ENCODE measurements around the gene WDFY3. TPM values are rescaled to one million over a fixed set of nuclear protein-coding genes. Genes with fewer than 3 reads are reported as not detected.

Gene WDFY3
- total RNA-seq, 1 experiment from 2014 or later = 42.7 TPM

DNA sequence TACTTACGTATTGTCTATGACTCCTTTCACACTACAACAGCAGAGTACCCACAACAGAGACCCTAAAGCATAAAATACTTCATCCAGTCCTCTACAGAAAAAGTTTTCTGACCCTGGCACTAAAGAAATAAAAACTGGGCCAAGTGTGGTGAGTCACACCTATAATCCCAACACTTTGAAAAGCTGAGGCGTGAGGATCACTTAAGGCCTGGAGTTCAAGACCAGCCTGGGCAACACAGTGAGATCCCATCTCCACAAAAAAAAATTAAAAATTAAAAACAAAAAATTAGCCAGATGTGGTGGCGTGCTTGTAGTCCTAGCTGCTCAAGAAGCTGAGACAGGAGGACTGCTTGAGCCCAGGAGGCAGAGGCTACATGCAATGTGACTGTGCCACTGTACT lies 66.9 kb downstream of the WDFY3 start:
- no peaks in the 10 kb centered on the region for H3K9me3 ChIP-seq
- DNase-seq = no peak
- no peaks in the 10 kb centered on the region for H3K9me3 Mint-ChIP-seq (ENCODE audit: unreplicated experiment)

GRCh38 chr4:84897516-84897915 lies 69.0 kb downstream of the WDFY3 start:
- no peaks in the 10 kb centered on the region for H3K27me3 Mint-ChIP-seq (ENCODE audit: insufficient read depth, unreplicated experiment)

More for the DNA sequence above, 66.9 kb downstream of the WDFY3 start:
- Mint-ChIP-seq H3K4me3 (ENCODE audit: unreplicated experiment) (no peak overlapping the region), H3K27me3 (ENCODE audit: insufficient read depth, unreplicated experiment) (no peaks in the 10 kb centered on the region), H3K36me3 (ENCODE audit: insufficient read depth, unreplicated experiment) (peaks cover 6% of the 10 kb centered on the region), H3K27ac (ENCODE audit: unreplicated experiment) (no peak overlapping the region), H3K4me1 (ENCODE audit: low read depth, unreplicated experiment) (peaks cover 10% of the 10 kb centered on the region)
- TF ChIP-seq, protein P1, sequence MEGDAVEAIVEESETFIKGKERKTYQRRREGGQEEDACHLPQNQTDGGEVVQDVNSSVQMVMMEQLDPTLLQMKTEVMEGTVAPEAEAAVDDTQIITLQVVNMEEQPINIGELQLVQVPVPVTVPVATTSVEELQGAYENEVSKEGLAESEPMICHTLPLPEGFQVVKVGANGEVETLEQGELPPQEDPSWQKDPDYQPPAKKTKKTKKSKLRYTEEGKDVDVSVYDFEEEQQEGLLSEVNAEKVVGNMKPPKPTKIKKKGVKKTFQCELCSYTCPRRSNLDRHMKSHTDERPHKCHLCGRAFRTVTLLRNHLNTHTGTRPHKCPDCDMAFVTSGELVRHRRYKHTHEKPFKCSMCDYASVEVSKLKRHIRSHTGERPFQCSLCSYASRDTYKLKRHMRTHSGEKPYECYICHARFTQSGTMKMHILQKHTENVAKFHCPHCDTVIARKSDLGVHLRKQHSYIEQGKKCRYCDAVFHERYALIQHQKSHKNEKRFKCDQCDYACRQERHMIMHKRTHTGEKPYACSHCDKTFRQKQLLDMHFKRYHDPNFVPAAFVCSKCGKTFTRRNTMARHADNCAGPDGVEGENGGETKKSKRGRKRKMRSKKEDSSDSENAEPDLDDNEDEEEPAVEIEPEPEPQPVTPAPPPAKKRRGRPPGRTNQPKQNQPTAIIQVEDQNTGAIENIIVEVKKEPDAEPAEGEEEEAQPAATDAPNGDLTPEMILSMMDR (IDR thresholded peaks at IDR 0.05; ENCODE audit: insufficient read depth in 1 of 2, low read depth in 1 of 2, low read length in 1 of 2, severe bottlenecking in 1 of 2, unreplicated experiment in 1 of 2) = no peak
- ChIA-PET CTCF (no interaction called here), POLR2A (no interaction called here)
- Histone ChIP-seq H3K4me3 (ENCODE audit: low read depth, low read length) (no peak overlapping the region), H3K36me3 (ENCODE audit: control insufficient read depth, insufficient read depth, low read length) (no peaks in the 10 kb centered on the region), H3K27me3 (replicated peaks; ENCODE audit: control insufficient read depth, insufficient read depth, low read length) (no peaks in the 10 kb centered on the region), H3K4me1 (no peaks in the 10 kb centered on the region)
- BruUV-seq (replicated peaks) = no TSS peak
- intact Hi-C loops (cut with micrococcal nuclease; ENCODE audit: unreplicated experiment) = loop anchor here (5.0 kb wide), 1 partner anchor 68 kb away; the partner anchor contains the start of gene WDFY3

GRCh38 chr4:84895283-84895682 lies 71.2 kb downstream of the WDFY3 start:
- no peaks in the 10 kb centered on the region for H3K27me3 ChIP-seq (replicated peaks; ENCODE audit: control insufficient read depth, insufficient read depth, low read length)
- Mint-ChIP-seq H3K4me3 (ENCODE audit: unreplicated experiment) (no peak overlapping the region), H3K4me1 (ENCODE audit: low read depth, unreplicated experiment) (peaks cover 10% of the 10 kb centered on the region), H3K27ac (ENCODE audit: unreplicated experiment) (no peak overlapping the region), H3K27me3 (ENCODE audit: insufficient read depth, unreplicated experiment) (no peaks in the 10 kb centered on the region), H3K36me3 (ENCODE audit: insufficient read depth, unreplicated experiment) (peaks cover 10% of the 10 kb centered on the region), H3K9me3 (ENCODE audit: unreplicated experiment) (no peaks in the 10 kb centered on the region)
- DNase-seq = no peak
- no peak overlapping the region for H3K4me3 ChIP-seq (ENCODE audit: low read depth, low read length)
- CTCF ChIA-PET = no interaction called here
- TF ChIP-seq, protein P1 (IDR thresholded peaks at IDR 0.05; ENCODE audit: insufficient read depth in 1 of 2, low read depth in 1 of 2, low read length in 1 of 2, severe bottlenecking in 1 of 2, unreplicated experiment in 1 of 2) = no peak
- no peaks in the 10 kb centered on the region for H3K4me1 ChIP-seq
- H3K9me3 ChIP-seq = no peaks in the 10 kb centered on the region
- POLR2A ChIA-PET = no interaction called here
- H3K36me3 ChIP-seq (ENCODE audit: control insufficient read depth, insufficient read depth, low read length) = no peaks in the 10 kb centered on the region
- no TSS peak for BruUV-seq (replicated peaks)
- intact Hi-C loops (cut with micrococcal nuclease; ENCODE audit: unreplicated experiment) = no loop called here

More at GRCh38 chr4:84897516-84897915, 69.0 kb downstream of the WDFY3 start:
- Mint-ChIP-seq H3K4me1 (ENCODE audit: low read depth, unreplicated experiment) (peaks cover 10% of the 10 kb centered on the region), H3K27ac (ENCODE audit: unreplicated experiment) (no peak overlapping the region), H3K4me3 (ENCODE audit: unreplicated experiment) (no peak overlapping the region), H3K36me3 (ENCODE audit: insufficient read depth, unreplicated experiment) (peaks cover 10% of the 10 kb centered on the region), H3K9me3 (ENCODE audit: unreplicated experiment) (no peaks in the 10 kb centered on the region)
- POLR2A ChIA-PET = no interaction called here
- no peaks in the 10 kb centered on the region for H3K27me3 ChIP-seq (replicated peaks; ENCODE audit: control insufficient read depth, insufficient read depth, low read length)
- intact Hi-C loops (cut with micrococcal nuclease; ENCODE audit: unreplicated experiment) = no loop called here
- TF ChIP-seq, protein P1 (IDR thresholded peaks at IDR 0.05; ENCODE audit: insufficient read depth in 1 of 2, low read depth in 1 of 2, low read length in 1 of 2, severe bottlenecking in 1 of 2, unreplicated experiment in 1 of 2) = no peak
- H3K9me3 ChIP-seq = no peaks in the 10 kb centered on the region
- no peak for DNase-seq
- no peaks in the 10 kb centered on the region for H3K4me1 ChIP-seq
- no peaks in the 10 kb centered on the region for H3K36me3 ChIP-seq (ENCODE audit: control insufficient read depth, insufficient read depth, low read length)
- BruUV-seq (replicated peaks) = no TSS peak
- H3K4me3 ChIP-seq (ENCODE audit: low read depth, low read length) = no peak overlapping the region
- CTCF ChIA-PET = no interaction called here
